Ovary (tissue), 9 donors: Measurements from ENCODE around the gene CKLF. TPM values are rescaled to one million over a fixed set of nuclear protein-coding genes. Genes with fewer than 3 reads are reported as not detected.

Experiments
- DNase-seq, 5 donors: peaks; one replicate each; pipeline ENCODE4 v3.0.0-alpha.2; 2019 to 2020
- H3K27ac ChIP-seq, 2 donors: fragments of 200-600 bp; one replicate each; pipeline versions ENCODE4 v1.5.1 to v1.8.0; 2019 to 2022
- H3K27me3 ChIP-seq: fragments of 200-600 bp; one replicate; pipeline ENCODE4 v1.8.0; 2022
- H3K36me3 ChIP-seq: fragments of 200-600 bp; sonication (generic); one replicate; pipeline ENCODE4 v1.5.1; 2019
- H3K4me1 ChIP-seq: one replicate; pipeline ENCODE4 v1.8.1; 2013; ENCODE audit warnings: mild to moderate bottlenecking, moderate library complexity; ENCODE audit not compliant: insufficient read depth
- H3K4me3 ChIP-seq: fragments of 200-600 bp; sonication (generic); one replicate; pipeline ENCODE4 v1.5.1; 2017
- H3K9me3 ChIP-seq, 2 donors: fragments of 200-600 bp in 1 of 2; sonication (generic) in 1 of 2; one replicate each; pipeline versions ENCODE4 v1.5.1 to v1.8.1; 2013 to 2019; ENCODE audit warnings: mild to moderate bottlenecking in 1 of 2, moderate library complexity in 1 of 2
- EP300 ChIP-seq: sonication (generic); formaldehyde crosslinking; IDR thresholded peaks from one replicate; pipeline ENCODE4 v1.6.1; 2017; ENCODE audit warnings: antibody characterized with exemption
- POLR2A ChIP-seq: fragments of 450-650 bp; IDR thresholded peaks from one replicate; pipeline ENCODE4 v1.6.1; 2017; ENCODE audit warnings: antibody characterized with exemption, mild to moderate bottlenecking, moderate library complexity
- WGBS, 3 donors: extraction: QIAGEN DNeasy Blood & Tissue Kit in 1 of 3; methylation state at CpG; one replicate each; pipeline versions ENCODE4 v1.1.5 to v1.1.7; 2013 to 2017; 5-methylcytosine and 5-hydroxymethylcytosine counted together
- intact Hi-C, 4 donors: fragments of 100-400 bp; cut with DNase I; formaldehyde crosslinking; loops; one replicate each; pipeline versions ENCODE4 v1.11.0 to v1.15.1; 2022 to 2023
- polyA plus RNA-seq, 2 donors: library from polyadenylated mRNA; stranded (reverse); fragments of 200-250 nt in 1 of 2; fragments of 350-450 nt in 1 of 2; fragmentation: Illumina TruSeq in 1 of 2; extraction: RNeasy Lipid Tissue Mini Kit (QIAGEN cat#74804) in 1 of 2; gene quantifications; one replicate each; pipeline ENCODE4 v1.2.3, GENCODE V29; 2013 to 2014
- total RNA-seq, 7 donors: library from RNA; depleted of rRNA in 2 of 7; stranded (reverse); fragments of >200 nt in 2 of 7; fragmentation: NEBNext Ultra II Directional in 3 of 7; extraction: Animal tissue kit (Norgen Biotek cat#: 25700) in 3 of 7; gene quantifications; one replicate each; pipeline versions ENCODE4 v1.1.0 to v1.2.4, GENCODE V29; 2016 to 2023
- TF ChIP-seq, protein P1 (sequence below), 3 donors: fragments of 450-650 bp in 2 of 3; fragments of 200-600 bp in 1 of 3; IDR thresholded peaks; one replicate each; pipeline versions ENCODE4 v1.5.1 to v1.8.0; 2016 to 2022; ENCODE audit warnings: antibody characterized with exemption in 3 of 3, mild to moderate bottlenecking in 1 of 3
- donor health status: DM: no; HTN: no; CAD: no; lungs with moderate emphysema.
- donor health status: DM: no; HTN: no; CAD: no.
- donor health status: Bipolar disorder and iron deficiency.
- donor health status: DM: yes; HTN: yes; CAD: no.
- donor health status: DM: no; HTN: no; CAD: no.
- donor health status: DM: yes; HTN: yes; CAD: no.

Gene CKLF
- total and polyA plus RNA-seq, 9 donors = 22.3 to 46.8 (median 32.6) TPM

DNA sequence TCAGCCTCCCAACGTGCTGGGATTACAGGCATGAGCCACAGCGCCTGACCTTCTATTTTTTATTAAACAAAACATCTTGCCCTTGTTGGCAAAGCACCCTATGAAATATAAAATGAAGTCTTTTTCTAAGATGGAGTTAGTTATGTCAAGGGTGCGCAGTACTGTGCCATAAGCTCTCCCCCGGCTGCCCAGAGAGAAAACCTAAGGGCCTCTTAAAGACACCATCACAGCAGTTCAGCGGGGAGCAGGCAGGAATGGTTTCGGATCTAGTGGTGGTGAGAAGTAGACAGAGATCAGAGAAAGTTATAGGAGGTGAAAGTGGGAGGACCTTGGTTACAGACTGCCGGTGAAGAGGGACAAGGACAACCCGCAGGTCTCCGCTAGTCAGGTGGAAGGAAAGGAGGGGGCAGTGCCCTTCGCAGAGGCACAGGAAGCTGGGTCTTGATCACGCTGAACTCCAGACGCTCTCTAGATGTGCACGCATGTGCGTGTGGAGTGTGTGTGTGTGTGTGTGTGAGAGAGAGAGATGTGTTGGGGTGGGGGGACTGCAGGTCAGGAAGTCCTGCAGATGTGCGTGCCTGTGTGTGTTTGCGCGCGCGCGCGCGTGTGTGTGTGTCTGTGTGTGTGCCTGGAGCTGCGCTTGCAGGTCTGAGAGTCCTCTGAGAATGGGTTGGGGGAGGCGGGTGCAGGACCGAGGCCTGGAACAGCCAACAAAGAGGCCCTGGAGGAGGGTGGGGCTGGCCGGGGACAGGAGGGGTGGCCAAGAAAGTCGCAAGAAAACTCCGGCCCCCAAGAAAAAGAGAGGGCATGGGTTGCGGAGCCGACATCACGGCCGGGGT lies 51.4 kb downstream of the CKLF start:
- Histone ChIP-seq H3K36me3 (no peaks in the 10 kb centered on the region), H3K27me3 (no peaks in the 10 kb centered on the region), H3K9me3 (no peaks in the 10 kb centered on the region), H3K4me3 (peak overlapping the region; percentile 90), H3K4me1 (peaks cover 6% of the 10 kb centered on the region), H3K27ac (peak overlapping the region; percentile 78 to 95)
- TF ChIP-seq, protein P1, sequence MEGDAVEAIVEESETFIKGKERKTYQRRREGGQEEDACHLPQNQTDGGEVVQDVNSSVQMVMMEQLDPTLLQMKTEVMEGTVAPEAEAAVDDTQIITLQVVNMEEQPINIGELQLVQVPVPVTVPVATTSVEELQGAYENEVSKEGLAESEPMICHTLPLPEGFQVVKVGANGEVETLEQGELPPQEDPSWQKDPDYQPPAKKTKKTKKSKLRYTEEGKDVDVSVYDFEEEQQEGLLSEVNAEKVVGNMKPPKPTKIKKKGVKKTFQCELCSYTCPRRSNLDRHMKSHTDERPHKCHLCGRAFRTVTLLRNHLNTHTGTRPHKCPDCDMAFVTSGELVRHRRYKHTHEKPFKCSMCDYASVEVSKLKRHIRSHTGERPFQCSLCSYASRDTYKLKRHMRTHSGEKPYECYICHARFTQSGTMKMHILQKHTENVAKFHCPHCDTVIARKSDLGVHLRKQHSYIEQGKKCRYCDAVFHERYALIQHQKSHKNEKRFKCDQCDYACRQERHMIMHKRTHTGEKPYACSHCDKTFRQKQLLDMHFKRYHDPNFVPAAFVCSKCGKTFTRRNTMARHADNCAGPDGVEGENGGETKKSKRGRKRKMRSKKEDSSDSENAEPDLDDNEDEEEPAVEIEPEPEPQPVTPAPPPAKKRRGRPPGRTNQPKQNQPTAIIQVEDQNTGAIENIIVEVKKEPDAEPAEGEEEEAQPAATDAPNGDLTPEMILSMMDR (IDR thresholded peaks at IDR 0.05) = no peak
- TF ChIP-seq EP300 = no peak
- TF ChIP-seq POLR2A = no peak
- intact Hi-C loops = loop anchor here in 3 of 4 donors (2.0 to 10.0 kb wide), 5 partner anchors 49 to 261 kb away; partner anchors contain the start of genes CKLF (in 1 of the 3) and TK2 (in 1 of the 3)
- 5 to 6% (median 6%) methylated on average over 32 of the region's 32 CpGs for WGBS, 3 donors
- peak; percentile 64 to 85 (median 73) for DNase-seq

DNA sequence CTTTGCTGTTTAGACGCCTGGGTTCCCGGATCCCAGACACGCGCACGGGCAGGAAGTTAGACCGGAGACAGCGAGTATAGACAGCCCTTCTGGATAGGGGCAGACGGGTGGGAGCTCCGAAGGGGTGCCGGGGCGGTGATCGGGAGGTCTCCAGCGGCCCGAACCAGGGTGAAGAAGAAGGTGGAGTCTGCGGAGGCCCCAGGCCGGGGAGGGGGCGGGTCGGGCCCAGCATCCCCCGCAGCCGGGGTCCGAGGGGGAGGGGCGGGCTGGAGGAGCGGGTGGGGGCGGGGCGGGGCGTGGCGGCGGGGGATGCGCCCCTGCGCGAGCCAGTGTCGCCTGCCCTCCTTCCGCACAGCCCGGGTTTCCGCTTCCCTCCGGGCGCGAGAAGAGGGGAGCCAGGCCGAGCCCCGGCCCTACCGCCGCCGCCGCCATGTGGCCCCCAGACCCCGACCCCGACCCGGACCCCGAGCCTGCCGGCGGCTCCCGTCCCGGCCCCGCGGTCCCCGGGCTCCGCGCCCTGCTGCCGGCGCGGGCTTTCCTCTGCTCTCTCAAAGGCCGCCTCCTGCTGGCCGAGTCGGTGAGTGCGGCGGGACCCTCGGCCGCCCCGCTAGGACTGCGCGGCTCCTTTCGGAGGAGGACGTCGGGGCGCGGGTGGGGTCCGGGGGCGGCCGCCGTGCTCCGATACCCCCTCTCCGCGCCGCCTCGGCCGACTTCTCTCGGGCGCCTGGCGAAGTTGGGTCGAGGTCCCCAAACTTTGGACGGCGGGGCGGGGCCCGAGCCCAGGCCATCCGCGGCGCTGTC lies 52.2 kb downstream of the CKLF start, which contains the start of gene CMTM3:
Gene CMTM3 (plus strand): TSS at position 329 of the 801 bp plus-strand sequence. CDS start 102 bp downstream, at position 431.
- Histone ChIP-seq H3K4me3 (peak within 1 kb of the TSS; percentile 90), H3K36me3 (no peaks in the 10 kb centered on the region), H3K27ac (peak within 1 kb of the TSS; percentile 78 to 95), H3K27me3 (no peaks in the 10 kb centered on the region), H3K9me3 (no peaks in the 10 kb centered on the region), H3K4me1 (peaks cover 6% of the 10 kb centered on the region)
- 0 to 1% (median 0%) methylated on average over 43 to 92 of the region's 96 CpGs for WGBS, 3 donors
- intact Hi-C loops = loop anchor here in 3 of 4 donors (2.0 to 10.0 kb wide), 7 partner anchors 50 to 260 kb away; partner anchors contain the start of genes CKLF (in 1 of the 3) and TK2 (in 1 of the 3)
- TF ChIP-seq EP300 (no peak), POLR2A (no peak)
- TF ChIP-seq, protein P1 (IDR thresholded peaks at IDR 0.05) = peak; percentile 23 to 82 (median 80)
- peak; percentile 66 to 87 (median 76) for DNase-seq

DNA sequence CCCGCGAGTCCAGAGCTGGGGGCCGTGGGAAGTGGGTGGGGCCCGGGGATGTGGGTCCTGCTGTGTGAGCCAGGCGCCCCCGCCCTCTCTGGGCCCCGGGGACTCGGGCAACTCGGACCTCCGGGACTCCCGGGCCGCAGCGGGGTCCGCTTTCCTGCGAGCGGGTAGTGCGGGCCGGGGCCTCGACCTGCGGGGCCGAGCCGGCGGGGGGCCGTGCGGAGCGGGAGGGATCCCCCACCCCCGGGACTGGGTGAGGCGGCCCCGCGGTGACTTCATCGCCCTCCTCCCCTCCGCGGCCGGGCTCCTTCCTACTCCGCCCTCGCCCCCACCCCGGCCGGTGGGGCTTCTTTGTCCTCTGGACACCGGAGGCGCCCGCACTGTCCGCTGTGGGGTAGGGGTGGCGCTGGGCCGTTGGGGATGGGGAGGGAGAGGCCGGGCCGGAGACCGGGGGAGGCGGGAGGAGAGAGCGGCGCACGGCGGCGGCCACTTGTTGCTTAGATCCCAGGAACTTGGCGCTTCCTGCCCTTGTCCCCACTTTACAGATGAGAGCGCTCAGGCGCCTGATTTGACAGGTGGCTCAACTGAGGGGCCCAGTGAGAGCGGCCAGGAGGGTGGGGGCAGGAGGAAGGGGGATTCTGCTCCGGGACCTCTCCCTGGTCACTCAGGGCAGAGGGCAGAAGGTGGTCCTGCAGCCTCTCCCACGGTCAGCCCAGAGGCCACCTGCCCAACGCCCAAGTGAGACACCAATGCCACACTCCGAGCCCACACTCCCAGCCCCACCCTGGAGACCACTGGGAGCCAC lies 53.0 kb downstream of the CKLF start:
- Histone ChIP-seq H3K4me1 (peaks cover 6% of the 10 kb centered on the region), H3K27ac (peak overlapping the region; percentile 78 to 95), H3K36me3 (no peaks in the 10 kb centered on the region), H3K27me3 (no peaks in the 10 kb centered on the region), H3K9me3 (no peaks in the 10 kb centered on the region), H3K4me3 (peak overlapping the region; percentile 90)
- WGBS, 3 donors = 5 to 7% (median 5%) methylated on average over 12 to 61 of the region's 61 CpGs
- peak; percentile 66 to 79 (median 73) for DNase-seq
- no peak for TF ChIP-seq EP300
- TF ChIP-seq POLR2A = no peak
- TF ChIP-seq, protein P1 (IDR thresholded peaks at IDR 0.05) = no peak
- intact Hi-C loops = loop anchor here in 3 of 4 donors (2.0 to 10.0 kb wide), 7 partner anchors 51 to 259 kb away; partner anchors contain the start of genes CKLF (in 1 of the 3) and TK2 (in 1 of the 3)
